ENCODE data around the gene PIAS2.
"Not testable (repeated sequence)": the region's sequence is repeated elsewhere in the genome, so short reads cannot be mapped to it uniquely, and the experiment has no call there.

The PIAS2 gene

GRCh38 chr18:46893360-46893759 is 23.9 kb downstream of the PIAS2 start:
- DNase-seq (ENCODE audit: insufficient read length) (no peak), FAIRE-seq (no peak)
- no peak for TF ChIP-seq TAF1 (IDR thresholded peaks at IDR 0.05; ENCODE audit: borderline replicate concordance, low read depth, low read length)
- no peak for TF ChIP-seq POLR2A (IDR thresholded peaks at IDR 0.05; ENCODE audit: low read depth, low read length)
- no peak for TF ChIP-seq POLR2AphosphoS5 (IDR thresholded peaks at IDR 0.05; ENCODE audit: low read depth, low read length)

GRCh38 chr18:46892842-46893241 is 24.5 kb downstream of the PIAS2 start:
- FAIRE-seq: no peak
- TF ChIP-seq POLR2AphosphoS5 (IDR thresholded peaks at IDR 0.05; ENCODE audit: low read depth, low read length): no peak
- TF ChIP-seq POLR2A (IDR thresholded peaks at IDR 0.05; ENCODE audit: low read depth, low read length): no peak
- no peak for TF ChIP-seq TAF1 (IDR thresholded peaks at IDR 0.05; ENCODE audit: borderline replicate concordance, low read depth, low read length)
- DNase-seq (ENCODE audit: insufficient read length): no peak

DNA sequence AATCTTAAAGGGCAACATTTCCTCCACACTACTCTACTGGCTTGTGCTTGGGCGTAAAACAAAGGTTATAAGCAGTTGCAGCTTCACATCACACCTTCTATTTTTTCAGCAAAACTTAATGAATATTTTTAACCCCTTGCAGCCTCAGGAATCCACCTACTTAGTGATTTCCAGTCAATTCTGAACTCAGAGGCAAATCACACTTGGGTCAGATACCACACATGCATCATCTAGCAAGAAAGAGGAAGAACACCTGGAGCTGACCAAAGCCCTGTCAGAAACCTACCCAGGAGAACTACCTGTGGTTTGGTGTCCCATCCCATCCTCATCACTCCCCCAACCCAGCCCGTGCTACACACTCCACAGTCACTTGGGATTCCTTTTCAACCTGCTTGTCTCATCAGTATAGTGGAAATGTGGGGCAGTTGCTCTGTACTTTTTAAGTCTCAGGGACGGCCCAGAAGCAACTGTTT is 25.5 kb downstream of the PIAS2 start:
- FAIRE-seq (peak; percentile 95), DNase-seq (ENCODE audit: insufficient read length) (peak; percentile 23)

GRCh38 chr18:46888965-46889364 is 28.3 kb downstream of the PIAS2 start:
- TF ChIP-seq POLR2A (IDR thresholded peaks at IDR 0.05; ENCODE audit: low read depth, low read length): no peak
- no peak for TF ChIP-seq TAF1 (IDR thresholded peaks at IDR 0.05; ENCODE audit: borderline replicate concordance, low read depth, low read length)
- no peak for TF ChIP-seq POLR2AphosphoS5 (IDR thresholded peaks at IDR 0.05; ENCODE audit: low read depth, low read length)
- DNase-seq (ENCODE audit: insufficient read length) (no peak), FAIRE-seq (no peak)

More for the DNA sequence above, 25.5 kb downstream of the PIAS2 start:
- TF ChIP-seq TAF1 (IDR thresholded peaks at IDR 0.05; ENCODE audit: borderline replicate concordance, low read depth, low read length) (no peak), POLR2AphosphoS5 (IDR thresholded peaks at IDR 0.05; ENCODE audit: low read depth, low read length) (no peak), POLR2A (IDR thresholded peaks at IDR 0.05; ENCODE audit: low read depth, low read length) (no peak)

DNA sequence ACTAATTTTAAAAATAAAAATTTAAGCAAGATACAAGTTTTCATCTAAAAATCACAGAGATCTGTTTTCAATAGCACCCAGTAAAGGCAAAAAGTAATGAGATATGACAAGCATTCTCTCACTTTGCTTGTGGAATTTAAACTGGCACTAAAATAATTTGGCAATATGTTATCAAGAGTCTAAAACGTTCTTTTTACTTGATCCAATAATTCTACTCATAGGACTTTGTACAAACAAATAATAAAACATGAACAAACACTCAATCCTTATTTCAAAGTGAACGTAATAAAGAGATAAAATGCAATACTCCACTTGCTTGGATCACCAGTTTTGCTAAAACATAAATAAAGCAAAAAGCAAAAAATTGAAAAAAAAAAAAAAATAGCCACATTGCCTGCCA is 30.4 kb downstream of the PIAS2 start:
- TF ChIP-seq POLR2A (IDR thresholded peaks at IDR 0.05; ENCODE audit: low read depth, low read length) (no peak), POLR2AphosphoS5 (IDR thresholded peaks at IDR 0.05; ENCODE audit: low read depth, low read length) (no peak), TAF1 (IDR thresholded peaks at IDR 0.05; ENCODE audit: borderline replicate concordance, low read depth, low read length) (no peak)
- FAIRE-seq: no peak
- no peak for DNase-seq (ENCODE audit: insufficient read length)

DNA sequence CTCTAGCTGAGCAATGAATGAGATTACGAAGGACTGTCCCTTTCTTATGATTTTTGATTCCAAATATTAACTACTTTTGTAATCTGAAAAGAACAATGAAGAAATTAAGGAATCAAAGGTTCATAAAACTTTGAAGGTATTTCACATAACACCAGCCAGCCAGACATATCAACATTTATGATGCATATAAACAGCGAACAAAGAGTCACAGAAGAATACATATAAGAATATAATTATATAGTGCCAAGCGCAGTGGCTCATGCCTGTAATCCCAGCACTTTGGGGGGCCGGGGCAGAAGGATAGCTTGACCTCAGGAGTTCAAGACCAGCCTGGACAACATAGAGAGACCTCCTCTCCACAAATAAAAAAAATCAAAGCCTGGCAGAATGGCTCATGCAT is 34.1 kb downstream of the PIAS2 start:
- TF ChIP-seq POLR2AphosphoS5 (IDR thresholded peaks at IDR 0.05; ENCODE audit: low read depth, low read length) (no peak), TAF1 (IDR thresholded peaks at IDR 0.05; ENCODE audit: borderline replicate concordance, low read depth, low read length) (no peak), POLR2A (IDR thresholded peaks at IDR 0.05; ENCODE audit: low read depth, low read length) (no peak)
- DNase-seq (ENCODE audit: insufficient read length) (no peak), FAIRE-seq (no peak)

DNA sequence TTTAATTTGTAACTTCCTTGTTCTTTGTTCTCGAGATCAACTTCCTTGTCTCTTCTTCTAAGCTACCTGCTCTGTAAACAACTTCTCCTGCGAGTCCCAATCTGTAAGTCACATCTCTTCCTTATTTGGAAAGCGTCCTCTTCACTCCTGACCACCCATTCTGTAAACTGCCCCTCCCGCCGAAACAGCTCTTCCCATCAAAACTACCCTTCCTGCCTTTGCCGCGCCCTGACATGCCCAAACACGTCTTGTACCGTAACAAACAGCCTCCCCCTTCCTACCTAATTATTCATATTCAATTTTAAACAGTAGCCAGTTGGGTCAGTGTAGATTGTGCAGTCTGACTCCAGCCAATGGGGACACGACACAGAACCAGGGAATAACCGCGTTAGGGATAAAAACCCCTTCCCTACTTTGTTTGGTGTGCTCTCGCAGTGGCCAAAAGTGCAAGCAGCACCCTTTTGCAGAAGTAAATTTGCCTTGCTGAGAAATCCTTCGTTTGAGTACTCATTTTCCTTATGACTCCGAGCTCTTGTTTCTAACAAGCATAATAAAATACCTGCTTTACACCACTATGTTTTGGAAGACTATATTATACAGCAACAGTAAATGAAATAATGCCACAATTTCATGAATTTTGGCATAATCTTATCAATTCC is 39.8 kb downstream of the PIAS2 start:
- TF ChIP-seq POLR2A (IDR thresholded peaks at IDR 0.05; ENCODE audit: low read depth, low read length) (no peak), POLR2AphosphoS5 (IDR thresholded peaks at IDR 0.05; ENCODE audit: low read depth, low read length) (no peak), TAF1 (IDR thresholded peaks at IDR 0.05; ENCODE audit: borderline replicate concordance, low read depth, low read length) (no peak)
- FAIRE-seq (no peak), DNase-seq (ENCODE audit: insufficient read length) (no peak)

GRCh38 chr18:46868169-46868921 is 49.0 kb downstream of the PIAS2 start:
- FAIRE-seq: no peak
- TF ChIP-seq TAF1 (IDR thresholded peaks at IDR 0.05; ENCODE audit: borderline replicate concordance, low read depth, low read length) (no peak), POLR2A (IDR thresholded peaks at IDR 0.05; ENCODE audit: low read depth, low read length) (no peak), POLR2AphosphoS5 (IDR thresholded peaks at IDR 0.05; ENCODE audit: low read depth, low read length) (no peak)
- no peak for DNase-seq (ENCODE audit: insufficient read length)

GRCh38 chr18:46867367-46868143 is 49.8 kb downstream of the PIAS2 start:
- DNase-seq (ENCODE audit: insufficient read length): no peak
- no peak for FAIRE-seq
- no peak for TF ChIP-seq TAF1 (IDR thresholded peaks at IDR 0.05; ENCODE audit: borderline replicate concordance, low read depth, low read length)
- no peak for TF ChIP-seq POLR2A (IDR thresholded peaks at IDR 0.05; ENCODE audit: low read depth, low read length)
- TF ChIP-seq POLR2AphosphoS5 (IDR thresholded peaks at IDR 0.05; ENCODE audit: low read depth, low read length): no peak

DNA sequence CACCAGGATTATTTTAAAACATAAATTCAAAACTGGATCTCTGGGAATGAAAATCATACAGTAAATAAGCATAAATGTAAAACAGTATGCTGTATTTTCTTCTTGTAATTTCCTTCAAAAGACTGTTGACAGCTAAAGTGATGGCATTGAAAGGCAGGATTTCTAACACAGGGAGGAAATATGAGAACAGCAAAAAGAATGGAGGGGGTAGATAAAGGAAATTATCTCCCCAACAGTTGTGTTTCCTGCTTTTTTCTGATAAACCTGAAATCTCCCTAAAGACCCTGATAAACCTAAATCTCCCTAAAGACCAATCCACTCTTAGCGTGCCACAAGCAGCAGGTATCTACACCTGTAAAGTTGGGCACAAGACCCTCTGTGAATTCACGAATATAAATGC is 50.8 kb downstream of the PIAS2 start:
- no peak for DNase-seq (ENCODE audit: insufficient read length)

GRCh38 chr18:46865245-46865644 is 52.1 kb downstream of the PIAS2 start:
- FAIRE-seq; DNase-seq (ENCODE audit: insufficient read length): not testable (repeated sequence)

More for the DNA sequence above, 50.8 kb downstream of the PIAS2 start:
- no peak for TF ChIP-seq POLR2AphosphoS5 (IDR thresholded peaks at IDR 0.05; ENCODE audit: low read depth, low read length)
- no peak for TF ChIP-seq TAF1 (IDR thresholded peaks at IDR 0.05; ENCODE audit: borderline replicate concordance, low read depth, low read length)
- no peak for TF ChIP-seq POLR2A (IDR thresholded peaks at IDR 0.05; ENCODE audit: low read depth, low read length)
- no peak for FAIRE-seq

All from GM12892 (cell line).